Type B pancreatic cell (in vitro differentiated cells): ENCODE data around the gene MAPK8IP1. TPM values are rescaled to one million over a fixed set of nuclear protein-coding genes. Genes with fewer than 3 reads are reported as not detected.

ENCODE experiments used
- DNase-seq: peaks from one replicate; pipeline ENCODE4 v3.0.0; 2021; ENCODE audit warnings: mixed read lengths; ENCODE audit not compliant: unreplicated experiment; ENCODE audit errors: extremely low spot score
- H3K27ac Mint-ChIP-seq: 2 replicates; pipeline ENCODE4 v1.8.0; 2021; ENCODE audit warnings: mild to moderate bottlenecking, mixed read lengths
- H3K27me3 Mint-ChIP-seq: 2 replicates; pipeline ENCODE4 v1.8.0; 2021; ENCODE audit warnings: mixed read lengths
- H3K36me3 Mint-ChIP-seq: 2 replicates; pipeline ENCODE4 v1.8.0; 2021; ENCODE audit warnings: mixed read lengths
- H3K4me1 Mint-ChIP-seq: one replicate; pipeline ENCODE4 v1.8.0; 2021; ENCODE audit warnings: mixed read lengths; ENCODE audit not compliant: unreplicated experiment
- H3K4me3 Mint-ChIP-seq: 2 replicates; pipeline ENCODE4 v1.8.0; 2021; ENCODE audit warnings: mild to moderate bottlenecking, mixed read lengths
- H3K9me3 Mint-ChIP-seq: 2 replicates; pipeline ENCODE4 v1.8.0; 2021; ENCODE audit warnings: mixed read lengths
- CTCF ChIP-seq: fragments of 200-600 bp; sonication (generic); conservative IDR thresholded peaks from 2 replicates; pipeline ENCODE4 v1.5.0; 2021; ENCODE audit warnings: antibody characterized with exemption, mild to moderate bottlenecking
- total RNA-seq: library from RNA; stranded (reverse); gene quantifications from 2 replicates; pipeline ENCODE4 v1.2.1, GENCODE V29; 2021; ENCODE audit warnings: low replicate concordance

MAPK8IP1 gene
- total RNA-seq, 1 donor from 2014 or later, result 23.7 TPM

GRCh38 chr11:45930951-45931570, 45.6 kb downstream of the MAPK8IP1 start:
- H3K27ac Mint-ChIP-seq, result peak overlapping the region; percentile 30
- H3K4me1 Mint-ChIP-seq, result peaks cover 6% of the 10 kb centered on the region
- peaks cover 3% of the 10 kb centered on the region for H3K27me3 Mint-ChIP-seq
- peaks cover 7% of the 10 kb centered on the region for H3K36me3 Mint-ChIP-seq
- H3K4me3 Mint-ChIP-seq, result no peak overlapping the region
- no peaks in the 10 kb centered on the region for H3K9me3 Mint-ChIP-seq
- TF ChIP-seq CTCF, result no peak
- no peak for DNase-seq

GRCh38 chr11:45931739-45932138, 46.3 kb downstream of the MAPK8IP1 start:
- Mint-ChIP-seq H3K27ac (peak overlapping the region; percentile 30), H3K36me3 (peaks cover 10% of the 10 kb centered on the region), H3K4me1 (peaks cover 6% of the 10 kb centered on the region), H3K27me3 (peaks cover 3% of the 10 kb centered on the region), H3K9me3 (no peaks in the 10 kb centered on the region), H3K4me3 (no peak overlapping the region)
- no peak for DNase-seq
- TF ChIP-seq CTCF, result no peak

GRCh38 chr11:45932217-45932616, 46.8 kb downstream of the MAPK8IP1 start:
- H3K4me3 Mint-ChIP-seq, result no peak overlapping the region
- H3K4me1 Mint-ChIP-seq, result peaks cover 6% of the 10 kb centered on the region
- no peak for DNase-seq
- TF ChIP-seq CTCF, result no peak
- H3K27me3 Mint-ChIP-seq, result peaks cover under 1% of the 10 kb centered on the region
- no peaks in the 10 kb centered on the region for H3K9me3 Mint-ChIP-seq
- H3K36me3 Mint-ChIP-seq, result peaks cover 12% of the 10 kb centered on the region
- H3K27ac Mint-ChIP-seq, result no peak overlapping the region

- Mint-ChIP-seq H3K27ac (no peak overlapping the region), H3K27me3 (no peaks in the 10 kb centered on the region), H3K4me1 (peaks cover 6% of the 10 kb centered on the region), H3K36me3 (peaks cover 12% of the 10 kb centered on the region), H3K4me3 (no peak overlapping the region), H3K9me3 (no peaks in the 10 kb centered on the region)
- TF ChIP-seq CTCF, result no peak
- DNase-seq, result no peak
These were observed 47.8 kb downstream of the MAPK8IP1 start for GRCh38 chr11:45933131-45933831.

GRCh38 chr11:45933846-45934579, 48.6 kb downstream of the MAPK8IP1 start:
- DNase-seq, result no peak
- Mint-ChIP-seq H3K4me1 (peaks cover 6% of the 10 kb centered on the region), H3K4me3 (no peak overlapping the region), H3K27ac (no peak overlapping the region), H3K9me3 (no peaks in the 10 kb centered on the region), H3K36me3 (peaks cover 12% of the 10 kb centered on the region), H3K27me3 (no peaks in the 10 kb centered on the region)
- no peak for TF ChIP-seq CTCF
